H1 (cell line): ENCODE measurements around the gene ZNF791. TPM values are rescaled to one million over a fixed set of nuclear protein-coding genes. Genes with fewer than 3 reads are reported as not detected.

Source experiments
- CTCF ChIA-PET: fragments of 300-600 bp; sonication (Branson Sonifier 250); formaldehyde crosslinking; loops from one replicate; lab custom pipeline; 2021; ENCODE audit not compliant: partially characterized antibody; lab: Charles Lee
- POLR2A ChIA-PET: fragments of 300-600 bp; sonication (Branson Sonifier 250); formaldehyde crosslinking; loops from one replicate; lab custom pipeline; 2021; ENCODE audit warnings: inconsistent platforms; ENCODE audit not compliant: partially characterized antibody; lab: Charles Lee
- DNase-seq, 2 experiments: peaks; one replicate each; pipeline versions ENCODE4 v3.0.0 to v3.0.0-alpha.2; 2010 to 2022; ENCODE audit warnings: low spot score in 2 of 2, low read depth in 1 of 2, mixed read lengths in 1 of 2
- FAIRE-seq: peaks from 2 replicates; lab custom pipeline; 2011; peaks lifted over from hg19 to GRCh38; lab: Jason Lieb, UNC
- H2AFZ ChIP-seq: 2 replicates; pipeline ENCODE4 v1.8.1; 2012; ENCODE audit warnings: low read length, inconsistent platforms
- H2AK5ac ChIP-seq: 2 replicates; pipeline ENCODE4 v1.6.1; 2013; ENCODE audit warnings: low read depth, low read length
- H2BK120ac ChIP-seq: replicated peaks from 2 replicates; pipeline ENCODE3; 2013; ENCODE audit warnings: low read depth, low read length, inconsistent platforms
- H2BK12ac ChIP-seq: 2 replicates; pipeline ENCODE4 v1.6.1; 2013; ENCODE audit warnings: low read depth, low read length
- H2BK15ac ChIP-seq: 2 replicates; pipeline ENCODE4 v1.6.1; 2013; ENCODE audit warnings: low read length
- H2BK20ac ChIP-seq: 2 replicates; pipeline ENCODE4 v1.6.1; 2013; ENCODE audit warnings: low read length
- H2BK5ac ChIP-seq: 2 replicates; pipeline ENCODE4 v1.6.1; 2013; ENCODE audit warnings: low read depth, low read length
- H3K14ac ChIP-seq: 2 replicates; pipeline ENCODE4 v1.6.1; 2013; ENCODE audit warnings: inconsistent platforms; ENCODE audit not compliant: insufficient read length
- H3K18ac ChIP-seq: 2 replicates; pipeline ENCODE4 v1.6.1; 2013; ENCODE audit warnings: low read length; ENCODE audit errors: extremely low read depth
- H3K23ac ChIP-seq: 2 replicates; pipeline ENCODE4 v1.6.1; 2013; ENCODE audit warnings: inconsistent platforms; ENCODE audit not compliant: insufficient read length
- H3K23me2 ChIP-seq: 2 replicates; pipeline ENCODE4 v1.6.1; 2013; ENCODE audit warnings: low read depth, low read length
- H3K27ac ChIP-seq: 2 replicates; pipeline ENCODE4 v1.6.1; 2011; ENCODE audit warnings: low read depth, low read length, inconsistent platforms
- H3K27me3 ChIP-seq, 4 experiments: replicated peaks in 1 of 4; 1 replicate in 1 of 4; 2 replicates in 3 of 4; pipeline versions ENCODE4 v1.6.1 to v1.8.1; 2011 to 2013; ENCODE audit warnings: low read length in 3 of 4, mild to moderate bottlenecking in 3 of 4, inconsistent platforms in 2 of 4, mixed read lengths in 2 of 4, moderate library complexity in 1 of 4; ENCODE audit not compliant: control insufficient read depth in 3 of 4, insufficient read depth in 3 of 4; ENCODE audit errors: extremely low read depth in 1 of 4
- H3K36me3 ChIP-seq, 4 experiments: 2 replicates each; pipeline versions ENCODE4 v1.6.1 to v1.8.1; 2011 to 2013; ENCODE audit warnings: mild to moderate bottlenecking in 4 of 4, low read length in 3 of 4, moderate library complexity in 2 of 4, control low read depth in 1 of 4, inconsistent platforms in 1 of 4; ENCODE audit not compliant: insufficient read depth in 4 of 4, control insufficient read depth in 2 of 4
- H3K4ac ChIP-seq: replicated peaks from 2 replicates; pipeline ENCODE3; 2013; ENCODE audit warnings: low read length, low read depth, mixed read lengths, inconsistent platforms; ENCODE audit not compliant: insufficient read length
- H3K4me1 ChIP-seq, 4 experiments: replicated peaks in 1 of 4; 1 replicate in 1 of 4; 2 replicates in 3 of 4; pipeline versions ENCODE4 v1.6.1 to v1.8.1; 2011 to 2013; ENCODE audit warnings: low read length in 3 of 4, inconsistent platforms in 2 of 4, mixed read lengths in 1 of 4; ENCODE audit not compliant: insufficient read depth in 4 of 4, control insufficient read depth in 3 of 4
- H3K4me2 ChIP-seq, 2 experiments: 2 replicates each; pipeline versions ENCODE4 v1.6.1 to v1.8.1; 2011 to 2013; ENCODE audit warnings: low read depth in 2 of 2, low read length in 2 of 2, control low read depth in 1 of 2, inconsistent platforms in 1 of 2, mild to moderate bottlenecking in 1 of 2; ENCODE audit not compliant: insufficient read depth in 1 of 2
- H3K4me3 ChIP-seq, 4 experiments: fragments of 200-600, 300-600 bp in 1 of 4; sonication (generic), shearing (Covaris generic), sonication (Bioruptor Twin) in 1 of 4; 2 replicates each; pipeline versions ENCODE4 v1.5.1 to v1.8.1; 2011 to 2016; ENCODE audit warnings: low read length in 4 of 4, low read depth in 3 of 4, control low read depth in 2 of 4, inconsistent platforms in 2 of 4, mild to moderate bottlenecking in 2 of 4, mixed read lengths in 1 of 4, moderate library complexity in 1 of 4; ENCODE audit not compliant: insufficient read depth in 2 of 4; ENCODE audit errors: extremely low read depth in 1 of 4
- H3K56ac ChIP-seq: replicated peaks from 2 replicates; pipeline ENCODE3; 2013; ENCODE audit warnings: low read depth, mild to moderate bottlenecking, mixed read lengths, low read length, inconsistent platforms; ENCODE audit not compliant: insufficient read length
- H3K79me1 ChIP-seq: 2 replicates; pipeline ENCODE4 v1.6.1; 2013; ENCODE audit warnings: low read depth, low read length, control low read depth
- H3K79me2 ChIP-seq, 2 experiments: 2 replicates each; pipeline versions ENCODE4 v1.6.1 to v1.8.1; 2012 to 2013; ENCODE audit warnings: low read length in 2 of 2, mild to moderate bottlenecking in 2 of 2, inconsistent platforms in 1 of 2; ENCODE audit not compliant: insufficient read depth in 2 of 2, control insufficient read depth in 1 of 2
- H3K9ac ChIP-seq, 4 experiments: replicated peaks in 1 of 4; 1 replicate in 1 of 4; 2 replicates in 3 of 4; pipeline versions ENCODE4 v1.6.1 to v1.8.1; 2011 to 2013; ENCODE audit warnings: low read depth in 3 of 4, low read length in 3 of 4, control low read depth in 2 of 4, mild to moderate bottlenecking in 2 of 4, moderate library complexity in 2 of 4, inconsistent platforms in 1 of 4; ENCODE audit errors: extremely low read depth in 1 of 4
- H3K9me3 ChIP-seq, 2 experiments: 2 replicates each; pipeline versions ENCODE4 v1.6.1 to v1.8.1; 2012 to 2013; ENCODE audit warnings: mild to moderate bottlenecking in 2 of 2, moderate library complexity in 2 of 2, control low read depth in 1 of 2, inconsistent platforms in 1 of 2, low read depth in 1 of 2, low read length in 1 of 2, mixed read lengths in 1 of 2; ENCODE audit not compliant: insufficient read depth in 2 of 2
- H4K20me1 ChIP-seq, 2 experiments: replicated peaks in 1 of 2; 2 replicates each; pipeline versions ENCODE3 to v1.8.1; 2011 to 2013; ENCODE audit warnings: inconsistent platforms in 2 of 2, low read length in 2 of 2, mild to moderate bottlenecking in 1 of 2; ENCODE audit not compliant: insufficient read depth in 2 of 2, control insufficient read depth in 1 of 2
- H4K5ac ChIP-seq: 2 replicates; pipeline ENCODE4 v1.6.1; 2013; ENCODE audit warnings: low read length, low read depth, mixed read lengths, inconsistent platforms; ENCODE audit not compliant: insufficient read length
- H4K8ac ChIP-seq: 2 replicates; pipeline ENCODE4 v1.8.0; 2013; ENCODE audit warnings: mild to moderate bottlenecking, moderate library complexity, low read length, inconsistent platforms; ENCODE audit not compliant: insufficient read depth; ENCODE audit errors: extremely low read depth
- H4K91ac ChIP-seq: replicated peaks from 2 replicates; pipeline ENCODE3; 2013; ENCODE audit warnings: low read length, mixed read lengths, inconsistent platforms; ENCODE audit not compliant: insufficient read length
- ASH2L ChIP-seq: fragments of 200-600, 300-600 bp; sonication (generic); IDR thresholded peaks from one replicate; pipeline ENCODE4 v1.7.1; 2017; ENCODE audit warnings: low read length
- CHD1 ChIP-seq: IDR thresholded peaks from 2 replicates; pipeline ENCODE4 v1.6.1; 2012; ENCODE audit warnings: low read depth, low read length, improper control_type of control experiment
- EP300 ChIP-seq, 2 experiments: IDR thresholded peaks; 1 replicate in 1 of 2; 2 replicates in 1 of 2; pipeline ENCODE4 v1.6.1; 2011 to 2012; ENCODE audit warnings: low read depth in 2 of 2, low read length in 2 of 2, mild to moderate bottlenecking in 2 of 2, borderline replicate concordance in 1 of 2, inconsistent platforms in 1 of 2, moderate library complexity in 1 of 2
- EZH2 ChIP-seq: fragments of 200-600 bp; sonication (generic); IDR thresholded peaks from 2 replicates; pipeline ENCODE4 v1.7.1; 2012; ENCODE audit warnings: low read depth, mild to moderate bottlenecking, moderate library complexity, low read length, inconsistent platforms; ENCODE audit not compliant: severe bottlenecking
- GTF2F1 ChIP-seq: IDR thresholded peaks from 2 replicates; pipeline ENCODE4 v1.6.1; 2012; ENCODE audit warnings: low read depth, low read length, improper control_type of control experiment, borderline replicate concordance
- JUN ChIP-seq: IDR thresholded peaks from 2 replicates; pipeline ENCODE4 v1.6.1; 2011; ENCODE audit warnings: low read depth, mild to moderate bottlenecking, improper control_type of control experiment, low read length
- JUND ChIP-seq: IDR thresholded peaks from 2 replicates; pipeline ENCODE4 v1.6.1; 2011; ENCODE audit warnings: mild to moderate bottlenecking, improper control_type of control experiment, low read length
- MAFK ChIP-seq: IDR thresholded peaks from 2 replicates; pipeline ENCODE4 v1.6.1; 2012; ENCODE audit warnings: low read depth, mild to moderate bottlenecking, improper control_type of control experiment, low read length
- NRF1 ChIP-seq: IDR thresholded peaks from 2 replicates; pipeline ENCODE4 v1.6.1; 2011; ENCODE audit warnings: mild to moderate bottlenecking, low read depth, low read length, improper control_type of control experiment
- POLR2AphosphoS5 ChIP-seq: IDR thresholded peaks from 2 replicates; pipeline ENCODE4 v1.6.1; 2011; ENCODE audit warnings: low read depth, low read length
- RBBP5 ChIP-seq: IDR thresholded peaks from 2 replicates; pipeline ENCODE4 v1.7.1; 2012; ENCODE audit warnings: low read depth, mild to moderate bottlenecking, inconsistent platforms, low read length, moderate library complexity, borderline replicate concordance
- SRF ChIP-seq: IDR thresholded peaks from 2 replicates; pipeline ENCODE4 v1.6.1; 2011; ENCODE audit warnings: mild to moderate bottlenecking, low read depth, low read length, moderate library complexity
- YY1 ChIP-seq: IDR thresholded peaks from 2 replicates; pipeline ENCODE4 v1.6.1; 2011; ENCODE audit warnings: low read depth, mild to moderate bottlenecking, low read length
- WGBS, 2 experiments: shearing (Covaris generic) in 1 of 2; methylation state at CpG; one replicate each; pipeline versions ENCODE4 v1.1.6 to v1.1.7; 2013 to 2015; ENCODE audit warnings: low lambda C conversion rate in 2 of 2, mixed read lengths in 2 of 2, inconsistent platforms in 1 of 2, low coverage in 1 of 2, missing lambda C conversion rate in 1 of 2; ENCODE audit not compliant: insufficient replicate concordance in 2 of 2, insufficient coverage in 1 of 2, insufficient read length in 1 of 2; ENCODE audit errors: extremely low coverage in 1 of 2, missing lambda C conversion rate in 1 of 2; 5-methylcytosine and 5-hydroxymethylcytosine counted together
- polyA plus RNA-seq, 7 experiments: library from polyadenylated mRNA; depleted of rRNA in 3 of 7; stranded (reverse) in 5 of 7; unstranded in 2 of 7; fragments of >200 nt in 5 of 7; fragments of 200-250 nt in 2 of 7; gene quantifications; 1 replicate in 5 of 7; 2 replicates in 1 of 7; 4 replicates in 1 of 7; pipeline versions ENCODE4 v1.2.1 to v1.2.3, GENCODE V29; 2011 to 2013; ENCODE audit warnings: missing spikeins in 2 of 7, mixed read lengths in 2 of 7
- total RNA-seq: library from RNA; stranded (reverse); fragmentation: NEBNext Ultra II Directional; extraction: Animal tissue kit (Norgen Biotek cat#: 25700); gene quantifications from 2 replicates; pipeline ENCODE4 v1.2.1, GENCODE V29; 2021
- TF ChIP-seq, protein P1 (sequence below): IDR thresholded peaks from 2 replicates; pipeline ENCODE4 v1.6.1; 2011; ENCODE audit warnings: low read length, improper control_type of control experiment

Gene ZNF791
- total and polyA plus RNA-seq, 2 of the 8 experiments (the other 6 are each of a cell fraction or from before 2014, with no cell fraction given) = 4.1 to 18.6 TPM

DNA sequence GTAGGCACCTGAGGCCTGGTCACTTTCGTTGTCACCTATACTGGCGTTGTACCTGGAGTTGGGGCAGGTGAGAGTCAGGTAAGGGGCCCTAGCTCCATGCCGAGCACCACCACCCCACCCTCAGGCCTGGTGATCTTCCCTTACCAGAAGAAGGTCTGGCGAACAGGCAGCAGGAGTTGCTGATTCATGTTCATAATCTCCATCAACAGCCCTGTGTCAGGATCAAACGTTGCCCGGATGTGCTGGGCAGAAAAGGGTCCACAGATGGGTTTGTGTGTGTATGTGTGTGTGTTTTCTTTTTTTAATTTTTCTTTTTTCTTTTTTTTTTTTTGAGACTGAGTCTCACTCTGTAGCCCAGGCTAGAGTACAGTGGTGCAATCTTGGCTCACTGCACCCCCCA lies 41.5 kb downstream of the ZNF791 start:
- no peak overlapping the region for H2BK12ac ChIP-seq
- H3K14ac ChIP-seq = no peak overlapping the region
- H3K56ac ChIP-seq = no peak overlapping the region
- no peak overlapping the region for H4K8ac ChIP-seq
- H3K4me1 ChIP-seq = peaks cover 0 to 4% (median 3%) of the 10 kb centered on the region in 4 experiments; a peak in 5 of 7 replicates
- H3K9me3 ChIP-seq = peaks cover 0 to 4% of the 10 kb centered on the region in 2 experiments; a peak in 1 of 4 replicates
- H4K91ac ChIP-seq = no peak overlapping the region
- WGBS, 2 experiments = 86% methylated on average over 6 of the region's 6 CpGs; no CpG with 5 or more reads in 1 of the 2 experiments
- peaks cover 3 to 12% (median 7%) of the 10 kb centered on the region in 4 experiments; a peak in 6 of 8 replicates for H3K36me3 ChIP-seq
- H3K23me2 ChIP-seq = no peaks in the 10 kb centered on the region
- no peak overlapping the region for H2BK5ac ChIP-seq
- H3K27me3 ChIP-seq = no peaks in the 10 kb centered on the region
- no peaks in the 10 kb centered on the region for H3K79me2 ChIP-seq
- H2BK20ac ChIP-seq = no peak overlapping the region
- H2BK120ac ChIP-seq = no peak overlapping the region
- no peak overlapping the region for H3K4me2 ChIP-seq
- H3K4ac ChIP-seq = no peak overlapping the region
- no peak overlapping the region for H3K23ac ChIP-seq
- no peak overlapping the region for H3K27ac ChIP-seq
- ChIA-PET POLR2A (interaction anchor here (1.0 to 1.4 kb wide), 2 partner anchors 12 to 21 kb away, joined by 3 to 4 read pairs; no protein-coding TSS in a partner anchor), CTCF (interaction anchor here (1.2 kb wide), 1 partner anchor 12 kb away, joined by 3 read pairs; no protein-coding TSS in a partner anchor)
- no peak overlapping the region for H2AFZ ChIP-seq
- H3K18ac ChIP-seq = no peak overlapping the region
- H2BK15ac ChIP-seq = no peak overlapping the region
- H4K5ac ChIP-seq = no peak overlapping the region
- no peak overlapping the region for H3K9ac ChIP-seq
- no peak overlapping the region for H3K4me3 ChIP-seq
- H3K79me1 ChIP-seq = no peaks in the 10 kb centered on the region
- no peak overlapping the region for H2AK5ac ChIP-seq
- DNase-seq (no peak), FAIRE-seq (no peak)
- H4K20me1 ChIP-seq = peaks cover 0 to 3% of the 10 kb centered on the region in 2 experiments
- TF ChIP-seq SRF (no peak), MAFK (no peak), JUND (no peak), CHD1 (no peak), NRF1 (no peak), JUN (no peak), POLR2AphosphoS5 (no peak), RBBP5 (no peak), GTF2F1 (no peak), ASH2L (no peak), EZH2 (no peak), YY1 (no peak), EP300 (IDR thresholded peaks at IDR 0.05; ENCODE audit: borderline replicate concordance in 1 of 2, low read depth in 2 of 2, low read length in 2 of 2) (no peak)
- TF ChIP-seq, protein P1, sequence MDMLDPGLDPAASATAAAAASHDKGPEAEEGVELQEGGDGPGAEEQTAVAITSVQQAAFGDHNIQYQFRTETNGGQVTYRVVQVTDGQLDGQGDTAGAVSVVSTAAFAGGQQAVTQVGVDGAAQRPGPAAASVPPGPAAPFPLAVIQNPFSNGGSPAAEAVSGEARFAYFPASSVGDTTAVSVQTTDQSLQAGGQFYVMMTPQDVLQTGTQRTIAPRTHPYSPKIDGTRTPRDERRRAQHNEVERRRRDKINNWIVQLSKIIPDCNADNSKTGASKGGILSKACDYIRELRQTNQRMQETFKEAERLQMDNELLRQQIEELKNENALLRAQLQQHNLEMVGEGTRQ = no peak
